Brain microvascular endothelial cell (primary cell): ENCODE results near the gene STX16.

Experiments used
- DNase-seq: peaks from one replicate; pipeline ENCODE4 v3.0.0-alpha.2; 2020
- H3K27ac ChIP-seq: fragments of 250-450 bp; sonication (Bioruptor Pico); 2 replicates; pipeline ENCODE4 v1.5.1; 2020; ENCODE audit warnings: mild to moderate bottlenecking, moderate library complexity
- H3K27me3 ChIP-seq: fragments of 250-450 bp; sonication (Bioruptor Pico); replicated peaks from 2 replicates; pipeline ENCODE4 v1.5.1; 2020; ENCODE audit warnings: mild to moderate bottlenecking
- H3K36me3 ChIP-seq: fragments of 250-450 bp; sonication (Bioruptor Pico); replicated peaks from 2 replicates; pipeline ENCODE4 v1.5.1; 2020; ENCODE audit warnings: mild to moderate bottlenecking
- H3K4me3 ChIP-seq: 2 replicates; pipeline ENCODE4 v1.5.1; 2011; ENCODE audit warnings: low read depth, mild to moderate bottlenecking, control low read depth, low read length, moderate library complexity
- CTCF ChIP-seq: IDR thresholded peaks from 2 replicates; pipeline ENCODE4 v1.5.1; 2011; ENCODE audit warnings: low read depth, mild to moderate bottlenecking, moderate library complexity, low read length, control low read depth, inconsistent platforms; ENCODE audit errors: missing control alignments
- in situ Hi-C: cut with HindIII; loops from 2 replicates; pipeline ENCODE4 v1.10.0; 2017; ENCODE audit warnings: low sequenced_read_pairs, low pct_ligation_motif_present

STX16 gene

GRCh38 chr20:58673119-58673518 lies 22.0 kb downstream of the STX16 start:
- H3K36me3 ChIP-seq, result peaks cover 42% of the 10 kb centered on the region
- no peaks in the 10 kb centered on the region for H3K27me3 ChIP-seq
- in situ Hi-C loops, result loop anchor here (25.0 kb wide), 1 partner anchor 164 kb away; no protein-coding TSS in a partner anchor
- no peak for DNase-seq
- no peak overlapping the region for H3K4me3 ChIP-seq
- TF ChIP-seq CTCF, result no peak
- no peak overlapping the region for H3K27ac ChIP-seq

- in situ Hi-C loops, result no loop called here
- DNase-seq, result no peak
- TF ChIP-seq CTCF, result no peak
- Histone ChIP-seq H3K36me3 (peaks cover 32% of the 10 kb centered on the region), H3K27me3 (no peaks in the 10 kb centered on the region), H3K27ac (no peak overlapping the region), H3K4me3 (no peak overlapping the region)
These were observed 24.1 kb downstream of the STX16 start for GRCh38 chr20:58675146-58675584.

GRCh38 chr20:58675641-58676040 lies 24.6 kb downstream of the STX16 start:
- TF ChIP-seq CTCF, result no peak
- H3K27me3 ChIP-seq, result no peaks in the 10 kb centered on the region

GRCh38 chr20:58676161-58676560 lies 25.1 kb downstream of the STX16 start:
- H3K27me3 ChIP-seq, result no peaks in the 10 kb centered on the region
- no peak for DNase-seq
- peaks cover 31% of the 10 kb centered on the region for H3K36me3 ChIP-seq
- in situ Hi-C loops, result no loop called here
- no peak overlapping the region for H3K27ac ChIP-seq
- H3K4me3 ChIP-seq, result no peak overlapping the region
- TF ChIP-seq CTCF, result no peak

More at GRCh38 chr20:58675641-58676040, 24.6 kb downstream of the STX16 start:
- no peak overlapping the region for H3K4me3 ChIP-seq
- in situ Hi-C loops, result no loop called here
- H3K27ac ChIP-seq, result no peak overlapping the region
- peaks cover 32% of the 10 kb centered on the region for H3K36me3 ChIP-seq
- DNase-seq, result no peak

- H3K27ac ChIP-seq, result no peak overlapping the region
- TF ChIP-seq CTCF, result no peak
- no peaks in the 10 kb centered on the region for H3K27me3 ChIP-seq
- DNase-seq, result no peak
- H3K36me3 ChIP-seq, result peaks cover 31% of the 10 kb centered on the region
- in situ Hi-C loops, result no loop called here
- no peak overlapping the region for H3K4me3 ChIP-seq
These were observed 26.1 kb downstream of the STX16 start for GRCh38 chr20:58677079-58677604.

GRCh38 chr20:58677808-58678207 lies 26.7 kb downstream of the STX16 start:
- Histone ChIP-seq H3K4me3 (no peak overlapping the region), H3K36me3 (peaks cover 27% of the 10 kb centered on the region), H3K27ac (no peak overlapping the region), H3K27me3 (no peaks in the 10 kb centered on the region)
- in situ Hi-C loops, result no loop called here
- TF ChIP-seq CTCF, result no peak
- no peak for DNase-seq
